Small intestine (tissue), 7 donors: Measurements from ENCODE around the gene PALLD. TPM values are rescaled to one million over a fixed set of nuclear protein-coding genes. Genes with fewer than 3 reads are reported as not detected.

Experiments used
- DNase-seq, 2 donors: peaks; one replicate each; pipeline versions ENCODE4 v3.0.0 to v3.0.0-alpha.2; 2013
- FAIRE-seq: peaks from 2 replicates; lab custom pipeline; 2012; peaks lifted over from hg19 to GRCh38; lab: Jason Lieb, UNC
- H3K27ac ChIP-seq, 3 donors: one replicate each; pipeline ENCODE4 v1.5.1; 2013; ENCODE audit warnings: low read length in 2 of 3, mild to moderate bottlenecking in 2 of 3, control low read depth in 1 of 3, inconsistent platforms in 1 of 3, low read depth in 1 of 3, moderate library complexity in 1 of 3
- H3K27me3 ChIP-seq, 3 donors: one replicate each; pipeline ENCODE4 v1.6.1; 2013; ENCODE audit warnings: low read length in 3 of 3, inconsistent platforms in 1 of 3; ENCODE audit not compliant: control insufficient read depth in 3 of 3, insufficient read depth in 3 of 3
- H3K36me3 ChIP-seq, 3 donors: one replicate each; pipeline ENCODE4 v1.6.1; 2013; ENCODE audit warnings: low read length in 3 of 3, inconsistent platforms in 1 of 3, low read depth in 1 of 3, mild to moderate bottlenecking in 1 of 3, moderate library complexity in 1 of 3; ENCODE audit not compliant: control insufficient read depth in 3 of 3, insufficient read depth in 2 of 3
- H3K4me1 ChIP-seq, 3 donors: one replicate each; pipeline ENCODE4 v1.6.1; 2013; ENCODE audit warnings: low read length in 2 of 3, inconsistent platforms in 1 of 3, low read depth in 1 of 3, mild to moderate bottlenecking in 1 of 3, moderate library complexity in 1 of 3; ENCODE audit not compliant: control insufficient read depth in 3 of 3, insufficient read depth in 2 of 3
- H3K4me3 ChIP-seq, 3 donors: one replicate each; pipeline ENCODE4 v1.5.1; 2013; ENCODE audit warnings: low read length in 3 of 3, control low read depth in 1 of 3, inconsistent platforms in 1 of 3, low read depth in 1 of 3, mild to moderate bottlenecking in 1 of 3, moderate library complexity in 1 of 3
- H3K9me3 ChIP-seq, 2 donors: one replicate each; pipeline ENCODE4 v1.6.1; 2013; ENCODE audit warnings: low read depth in 1 of 2, low read length in 1 of 2; ENCODE audit not compliant: control insufficient read depth in 2 of 2, insufficient read depth in 1 of 2
- WGBS, 3 donors: extraction: QIAGEN DNeasy Blood & Tissue Kit; methylation state at CpG; one replicate each; pipeline ENCODE4 v1.1.7; 2013; 5-methylcytosine and 5-hydroxymethylcytosine counted together
- polyA plus RNA-seq, 4 donors: library from polyadenylated mRNA; stranded (reverse) in 3 of 4; unstranded in 1 of 4; fragments of 200-250 nt in 3 of 4; fragments of 120-200 nt in 1 of 4; gene quantifications; one replicate each; pipeline versions ENCODE4 v1.2.1 to v1.2.3, GENCODE V29; 2013
- donor health status: healthy with polysubstance abuse.
- donor health status: control.
- donor health status: control.
- donor health status: Bipolar disorder and iron deficiency.
- donor health status: healthy.

The PALLD gene
- polyA plus RNA-seq, 4 donors: 31.3 to 58.9 (median 38.0) TPM

GRCh38 chr4:168499241-168499640 lies 2.4 kb downstream of the PALLD start:
- Histone ChIP-seq H3K27ac (no peak overlapping the region), H3K27me3 (no peaks in the 10 kb centered on the region), H3K4me1 (no peaks in the 10 kb centered on the region), H3K9me3 (no peaks in the 10 kb centered on the region), H3K4me3 (no peak overlapping the region), H3K36me3 (no peaks in the 10 kb centered on the region)
- DNase-seq (no peak), FAIRE-seq (no peak)

GRCh38 chr4:168501407-168501806 lies 4.6 kb downstream of the PALLD start:
- H3K27me3 ChIP-seq: no peaks in the 10 kb centered on the region
- H3K4me3 ChIP-seq: no peak overlapping the region
- DNase-seq (peak in 1 of 2 donors; percentile 46), FAIRE-seq (no peak)
- H3K9me3 ChIP-seq: no peaks in the 10 kb centered on the region
- H3K27ac ChIP-seq: no peak overlapping the region
- H3K36me3 ChIP-seq: no peaks in the 10 kb centered on the region
- 49 to 75% (median 63%) methylated on average over 3 of the region's 3 CpGs for WGBS, 3 donors
- no peaks in the 10 kb centered on the region for H3K4me1 ChIP-seq

- Histone ChIP-seq H3K36me3 (no peaks in the 10 kb centered on the region), H3K4me3 (no peak overlapping the region), H3K27ac (no peak overlapping the region), H3K4me1 (peaks cover 0 to 9% (median 0%) of the 10 kb centered on the region in 3 donors), H3K27me3 (no peaks in the 10 kb centered on the region), H3K9me3 (no peaks in the 10 kb centered on the region)
- FAIRE-seq (no peak), DNase-seq (no peak)
- WGBS, 3 donors: 61 to 85% (median 69%) methylated on average over 6 of the region's 6 CpGs
Measured at GRCh38 chr4:168502861-168503260, 6.0 kb downstream of the PALLD start.

- FAIRE-seq: no peak
Measured at GRCh38 chr4:168503652-168504362, 7.0 kb downstream of the PALLD start.

GRCh38 chr4:168504526-168504925 lies 7.7 kb downstream of the PALLD start:
- H3K4me1 ChIP-seq: peaks cover 0 to 10% (median 1%) of the 10 kb centered on the region in 3 donors
- FAIRE-seq: no peak

More at GRCh38 chr4:168503652-168504362, 7.0 kb downstream of the PALLD start:
- H3K36me3 ChIP-seq: no peaks in the 10 kb centered on the region
- no peaks in the 10 kb centered on the region for H3K9me3 ChIP-seq
- 85 to 92% (median 88%) methylated on average over 9 of the region's 9 CpGs for whole genome bisulfite sequencing, 3 donors
- H3K27me3 ChIP-seq: no peaks in the 10 kb centered on the region
- peaks cover 0 to 10% (median 0%) of the 10 kb centered on the region in 3 donors for H3K4me1 ChIP-seq
- H3K4me3 ChIP-seq: no peak overlapping the region
- no peak for DNase-seq
- no peak overlapping the region for H3K27ac ChIP-seq

GRCh38 chr4:168506014-168506413 lies 9.2 kb downstream of the PALLD start:
- 69 to 89% (median 79%) methylated on average over 1 of the region's 1 CpG for WGBS, 3 donors
- Histone ChIP-seq H3K27ac (no peak overlapping the region), H3K36me3 (no peaks in the 10 kb centered on the region), H3K9me3 (no peaks in the 10 kb centered on the region), H3K4me1 (peaks cover 0 to 15% (median 3%) of the 10 kb centered on the region in 3 donors), H3K4me3 (no peak overlapping the region), H3K27me3 (no peaks in the 10 kb centered on the region)
- FAIRE-seq (no peak), DNase-seq (peak in 1 of 2 donors; percentile 50)

More at GRCh38 chr4:168504526-168504925, 7.7 kb downstream of the PALLD start:
- no peaks in the 10 kb centered on the region for H3K36me3 ChIP-seq
- no peak for DNase-seq
- WGBS, 3 donors: 71 to 93% (median 90%) methylated on average over 3 of the region's 3 CpGs
- H3K4me3 ChIP-seq: no peak overlapping the region
- no peak overlapping the region for H3K27ac ChIP-seq
- H3K9me3 ChIP-seq: no peaks in the 10 kb centered on the region
- H3K27me3 ChIP-seq: no peaks in the 10 kb centered on the region

- no peak overlapping the region for H3K4me3 ChIP-seq
- H3K36me3 ChIP-seq: no peaks in the 10 kb centered on the region
- H3K9me3 ChIP-seq: no peaks in the 10 kb centered on the region
- 31 to 62% (median 38%) methylated on average over 7 of the region's 7 CpGs for WGBS, 3 donors
- DNase-seq (peak; percentile 76 to 98), FAIRE-seq (no peak)
- H3K27me3 ChIP-seq: no peaks in the 10 kb centered on the region
- peak overlapping the region in 1 of 3 donors; percentile 73 for H3K27ac ChIP-seq
- H3K4me1 ChIP-seq: peaks cover 0 to 15% (median 3%) of the 10 kb centered on the region in 3 donors
Measured at GRCh38 chr4:168507178-168507815, 10.4 kb downstream of the PALLD start.

GRCh38 chr4:168508683-168509082 lies 11.8 kb downstream of the PALLD start:
- Histone ChIP-seq H3K4me3 (no peak overlapping the region), H3K9me3 (no peaks in the 10 kb centered on the region), H3K27ac (no peak overlapping the region), H3K4me1 (peaks cover 0 to 15% (median 3%) of the 10 kb centered on the region in 3 donors), H3K27me3 (no peaks in the 10 kb centered on the region), H3K36me3 (no peaks in the 10 kb centered on the region)
- FAIRE-seq (no peak), DNase-seq (no peak)
- 79 to 88% (median 79%) methylated on average over 3 of the region's 3 CpGs for WGBS, 3 donors
